ENCODE data around the gene CNTNAP5.

DNA sequence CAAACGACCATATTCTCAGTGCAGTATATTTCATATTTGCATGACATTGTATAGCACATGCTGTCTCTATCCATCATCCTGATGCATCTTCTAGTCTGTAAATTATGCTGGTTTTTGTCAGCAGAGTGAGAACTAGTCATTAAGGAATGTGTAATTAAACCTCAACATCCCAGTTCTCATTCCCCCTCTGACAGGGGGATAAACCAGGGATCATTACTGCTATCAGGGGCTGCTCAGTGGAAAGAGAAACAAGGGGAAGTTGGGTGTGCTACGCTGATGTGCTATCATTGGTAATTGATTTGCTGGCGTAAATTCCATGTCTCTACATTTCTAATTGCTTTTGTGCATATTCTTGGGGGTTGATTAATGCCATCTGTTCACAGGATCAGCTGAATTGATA lies 7.7 kb downstream of the CNTNAP5 start:
- TF ChIP-seq POLR2A (IDR thresholded peaks at IDR 0.05; ENCODE audit: low read depth, low read length) (no peak), CTCF (IDR thresholded peaks at IDR 0.05; ENCODE audit: extremely low read depth in 1 of 2, insufficient read depth in 1 of 2, low read depth in 1 of 2, low read length in 2 of 2) (no peak), JUN (IDR thresholded peaks at IDR 0.05; ENCODE audit: borderline replicate concordance, insufficient read depth, insufficient read length, low read depth) (no peak), POLR2AphosphoS5 (IDR thresholded peaks at IDR 0.05; ENCODE audit: insufficient read depth, low read depth, low read length) (no peak), MYC (IDR thresholded peaks at IDR 0.05; ENCODE audit: low read depth, low read length) (no peak), FOS (IDR thresholded peaks at IDR 0.05; ENCODE audit: borderline replicate concordance, insufficient read depth, low read length) (no peak), EZH2 (IDR thresholded peaks at IDR 0.05; ENCODE audit: borderline replicate concordance, low read depth, low read length, severe bottlenecking) (no peak)
- TF ChIP-seq, protein P1, sequence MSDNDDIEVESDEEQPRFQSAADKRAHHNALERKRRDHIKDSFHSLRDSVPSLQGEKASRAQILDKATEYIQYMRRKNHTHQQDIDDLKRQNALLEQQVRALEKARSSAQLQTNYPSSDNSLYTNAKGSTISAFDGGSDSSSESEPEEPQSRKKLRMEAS (IDR thresholded peaks at IDR 0.05; ENCODE audit: insufficient read depth, insufficient read length): no peak

All from endothelial cell of umbilical vein (primary cell).